CD1c-positive myeloid dendritic cell (primary cell): ENCODE measurements around the gene SOX10.

ENCODE experiments used
- DNase-seq: peaks from one replicate; pipeline ENCODE4 v3.0.0-alpha.2; 2016; ENCODE audit errors: extremely low spot score

The SOX10 gene

GRCh38 chr22:37930270-37930951 lies 53.9 kb downstream of the SOX10 start:
- no peak for DNase-seq

- DNase-seq, result no peak
Observed at GRCh38 chr22:37929390-37929789, 55.0 kb downstream of the SOX10 start.

- no peak for DNase-seq
Observed at GRCh38 chr22:37927637-37927936, 56.8 kb downstream of the SOX10 start.

GRCh38 chr22:37926771-37927636 lies 57.4 kb downstream of the SOX10 start:
- DNase-seq, result no peak

- DNase-seq, result no peak
Observed at GRCh38 chr22:37926358-37926757, 58.0 kb downstream of the SOX10 start.

GRCh38 chr22:37925767-37926166 lies 58.6 kb downstream of the SOX10 start:
- no peak for DNase-seq

GRCh38 chr22:37925330-37925729 lies 59.0 kb downstream of the SOX10 start:
- DNase-seq, result no peak

- no peak for DNase-seq
Observed at GRCh38 chr22:37924386-37925065, 59.8 kb downstream of the SOX10 start.

- DNase-seq, result no peak
Observed at GRCh38 chr22:37923927-37924326, 60.4 kb downstream of the SOX10 start.
